ENCODE results near the gene CDHR5.

Gene CDHR5

GRCh38 chr11:568306-569157, 56.2 kb downstream of the CDHR5 start:
- DNase-seq (ENCODE audit: low read depth, low spot score): peak; percentile 77

- DNase-seq (ENCODE audit: low read depth, low spot score): no peak
Measured at GRCh38 chr11:567629-568292, 57.0 kb downstream of the CDHR5 start.

- no peak for DNase-seq (ENCODE audit: low read depth, low spot score)
Measured at GRCh38 chr11:567011-567628, 57.6 kb downstream of the CDHR5 start.
